SK-N-SH treated with all-trans-retinoic acid at 6 μM for 48 hours (cell line): ENCODE results near the gene ADO.

Experiments used
- ATAC-seq: fragments of 200-7000 bp; cut with Tn5 transposase; 3 replicates; pipeline ENCODE4 v1.9.1; 2020; ENCODE audit warnings: mild to moderate bottlenecking, moderate library complexity
- ARNTL ChIP-seq: fragments of 450-650 bp; formaldehyde crosslinking; IDR thresholded peaks from 2 replicates; pipeline ENCODE4 v1.5.0; 2020; ENCODE audit warnings: low read depth, mild to moderate bottlenecking, moderate library complexity, borderline replicate concordance
- BACH2 ChIP-seq: fragments of 250-450 bp; sonication (Bioruptor Pico); IDR thresholded peaks from 2 replicates; pipeline ENCODE4 v1.9.0; 2021; ENCODE audit warnings: mild to moderate bottlenecking, borderline replicate concordance
- ESRRG ChIP-seq: fragments of 250-450 bp; sonication (Bioruptor Pico); IDR thresholded peaks from 2 replicates; pipeline ENCODE4 v1.6.1; 2021; ENCODE audit warnings: mild to moderate bottlenecking
- GLIS3 ChIP-seq: fragments of 250-450 bp; sonication (Bioruptor Pico); IDR thresholded peaks from 2 replicates; pipeline ENCODE4 v1.5.0; 2020; ENCODE audit warnings: mild to moderate bottlenecking, moderate library complexity
- OSR1 ChIP-seq: fragments of 250-450 bp; sonication (Bioruptor Pico); IDR thresholded peaks from 2 replicates; pipeline ENCODE4 v1.8.0; 2022; ENCODE audit warnings: moderate library complexity, mild to moderate bottlenecking, inconsistent platforms
- POU6F1 ChIP-seq: fragments of 250-450 bp; sonication (Bioruptor Pico); IDR thresholded peaks from 2 replicates; pipeline ENCODE4 v1.8.0; 2021; ENCODE audit warnings: low read depth, mild to moderate bottlenecking, moderate library complexity, borderline replicate concordance
- PPARA ChIP-seq: fragments of 250-450 bp; sonication (Bioruptor Pico); IDR thresholded peaks from 2 replicates; pipeline ENCODE4 v1.5.0; 2020; ENCODE audit warnings: mild to moderate bottlenecking, borderline replicate concordance
- RARB ChIP-seq: fragments of 250-450 bp; sonication (Bioruptor Pico); IDR thresholded peaks from 2 replicates; pipeline ENCODE4 v1.8.0; 2021; ENCODE audit warnings: mild to moderate bottlenecking, moderate library complexity
- SNAI2 ChIP-seq: fragments of 250-450 bp; sonication (Bioruptor Pico); IDR thresholded peaks from 2 replicates; pipeline ENCODE4 v1.5.0; 2020; ENCODE audit warnings: mild to moderate bottlenecking, moderate library complexity
- TCF4 ChIP-seq: fragments of 250-450 bp; sonication (Bioruptor Pico); IDR thresholded peaks from 2 replicates; pipeline ENCODE4 v1.8.0; 2021; ENCODE audit warnings: mild to moderate bottlenecking, moderate library complexity, borderline replicate concordance
- TOX ChIP-seq: fragments of 250-450 bp; sonication (Bioruptor Pico); IDR thresholded peaks from 2 replicates; pipeline ENCODE4 v1.8.0; 2021; ENCODE audit warnings: mild to moderate bottlenecking, moderate library complexity, borderline replicate concordance
- TSHZ2 ChIP-seq: fragments of 250-450 bp; sonication (Bioruptor Pico); IDR thresholded peaks from 2 replicates; pipeline ENCODE4 v1.5.0; 2020; ENCODE audit warnings: mild to moderate bottlenecking, moderate library complexity
- ZFP3 ChIP-seq: fragments of 250-450 bp; sonication (Bioruptor Pico); IDR thresholded peaks from 2 replicates; pipeline ENCODE4 v1.5.0; 2020; ENCODE audit warnings: mild to moderate bottlenecking, moderate library complexity
- ZFP30 ChIP-seq: fragments of 450-650 bp; formaldehyde crosslinking; IDR thresholded peaks from 2 replicates; pipeline ENCODE4 v1.5.0; 2022; ENCODE audit warnings: mild to moderate bottlenecking, moderate library complexity
- ZNF565 ChIP-seq: fragments of 450-650 bp; formaldehyde crosslinking; conservative IDR thresholded peaks from 2 replicates; pipeline ENCODE4 v1.5.0; 2020; ENCODE audit warnings: low read depth, mild to moderate bottlenecking, moderate library complexity
- ZNF70 ChIP-seq: fragments of 450-650 bp; formaldehyde crosslinking; IDR thresholded peaks from 2 replicates; pipeline ENCODE4 v1.5.0; 2020; ENCODE audit warnings: mild to moderate bottlenecking, moderate library complexity
- ZNF8 ChIP-seq: fragments of 450-650 bp; formaldehyde crosslinking; IDR thresholded peaks from 2 replicates; pipeline ENCODE4 v1.5.0; 2020; ENCODE audit warnings: mild to moderate bottlenecking, moderate library complexity
- TF ChIP-seq, protein P1 (sequence below): fragments of 250-450 bp; sonication (Bioruptor Pico); IDR thresholded peaks from 2 replicates; pipeline ENCODE4 v1.5.1; 2021; ENCODE audit warnings: mild to moderate bottlenecking, moderate library complexity
- TF ChIP-seq, protein P2 (sequence below): fragments of 250-450 bp; sonication (Bioruptor Pico); IDR thresholded peaks from 2 replicates; pipeline ENCODE4 v1.5.1; 2020; ENCODE audit warnings: low read depth, mild to moderate bottlenecking, moderate library complexity

Gene ADO

GRCh38 chr10:62759599-62760175, 44.8 kb upstream of the ADO start:
- no peak for TF ChIP-seq OSR1 (CRISPR knock-in tag)
- no peak for TF ChIP-seq PPARA (CRISPR knock-in tag)
- TF ChIP-seq ZFP30 (CRISPR knock-in tag) = no peak
- no peak for TF ChIP-seq RARB (CRISPR knock-in tag)
- no peak for TF ChIP-seq BACH2 (CRISPR knock-in tag)
- no peak for TF ChIP-seq TOX (CRISPR knock-in tag)
- no peak for TF ChIP-seq ZNF565 (CRISPR knock-in tag)
- TF ChIP-seq ARNTL (CRISPR knock-in tag) = no peak
- no peak for TF ChIP-seq TCF4 (CRISPR knock-in tag)
- TF ChIP-seq, protein P1, sequence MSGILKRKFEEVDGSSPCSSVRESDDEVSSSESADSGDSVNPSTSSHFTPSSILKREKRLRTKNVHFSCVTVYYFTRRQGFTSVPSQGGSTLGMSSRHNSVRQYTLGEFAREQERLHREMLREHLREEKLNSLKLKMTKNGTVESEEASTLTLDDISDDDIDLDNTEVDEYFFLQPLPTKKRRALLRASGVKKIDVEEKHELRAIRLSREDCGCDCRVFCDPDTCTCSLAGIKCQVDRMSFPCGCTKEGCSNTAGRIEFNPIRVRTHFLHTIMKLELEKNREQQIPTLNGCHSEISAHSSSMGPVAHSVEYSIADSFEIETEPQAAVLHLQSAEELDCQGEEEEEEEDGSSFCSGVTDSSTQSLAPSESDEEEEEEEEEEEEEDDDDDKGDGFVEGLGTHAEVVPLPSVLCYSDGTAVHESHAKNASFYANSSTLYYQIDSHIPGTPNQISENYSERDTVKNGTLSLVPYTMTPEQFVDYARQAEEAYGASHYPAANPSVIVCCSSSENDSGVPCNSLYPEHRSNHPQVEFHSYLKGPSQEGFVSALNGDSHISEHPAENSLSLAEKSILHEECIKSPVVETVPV = no peak
- no peak for TF ChIP-seq SNAI2 (CRISPR knock-in tag)
- no peak for TF ChIP-seq ZNF70 (CRISPR knock-in tag)
- no peak for TF ChIP-seq ZFP3 (CRISPR knock-in tag)
- TF ChIP-seq, protein P2, sequence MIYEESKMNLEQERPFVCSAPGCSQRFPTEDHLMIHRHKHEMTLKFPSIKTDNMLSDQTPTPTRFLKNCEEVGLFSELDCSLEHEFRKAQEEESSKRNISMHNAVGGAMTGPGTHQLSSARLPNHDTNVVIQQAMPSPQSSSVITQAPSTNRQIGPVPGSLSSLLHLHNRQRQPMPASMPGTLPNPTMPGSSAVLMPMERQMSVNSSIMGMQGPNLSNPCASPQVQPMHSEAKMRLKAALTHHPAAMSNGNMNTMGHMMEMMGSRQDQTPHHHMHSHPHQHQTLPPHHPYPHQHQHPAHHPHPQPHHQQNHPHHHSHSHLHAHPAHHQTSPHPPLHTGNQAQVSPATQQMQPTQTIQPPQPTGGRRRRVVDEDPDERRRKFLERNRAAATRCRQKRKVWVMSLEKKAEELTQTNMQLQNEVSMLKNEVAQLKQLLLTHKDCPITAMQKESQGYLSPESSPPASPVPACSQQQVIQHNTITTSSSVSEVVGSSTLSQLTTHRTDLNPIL (CRISPR knock-in tag) = no peak
- TF ChIP-seq POU6F1 = no peak
- TF ChIP-seq TSHZ2 (CRISPR knock-in tag) = no peak
- TF ChIP-seq ZNF8 (CRISPR knock-in tag) = no peak
- ATAC-seq = no peak

DNA sequence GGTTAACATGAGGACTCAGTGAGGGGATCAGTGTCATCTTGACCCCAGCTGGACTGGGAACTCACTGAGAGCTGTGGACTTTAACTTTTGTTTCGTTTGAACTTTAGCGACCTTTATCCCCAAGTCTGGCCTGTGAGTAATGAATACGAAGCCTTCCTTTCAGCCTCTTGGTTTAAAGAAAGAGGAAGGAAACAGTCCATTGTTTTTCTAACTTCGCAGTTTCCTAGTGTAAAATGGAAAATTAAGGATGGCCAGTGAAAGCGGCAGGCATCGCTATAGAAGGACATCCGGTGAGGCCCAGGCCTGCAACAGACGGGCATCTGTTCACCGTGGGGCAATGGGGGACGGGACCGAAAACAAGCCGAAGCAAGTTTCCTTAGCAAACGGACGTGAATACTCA, 44.1 kb upstream of the ADO start:
- no peak for ATAC-seq
- TF ChIP-seq TOX (CRISPR knock-in tag) (no peak), OSR1 (CRISPR knock-in tag) (no peak), RARB (CRISPR knock-in tag) (no peak), TCF4 (CRISPR knock-in tag) (no peak), ZNF70 (CRISPR knock-in tag) (no peak), ZNF565 (CRISPR knock-in tag) (no peak), GLIS3 (CRISPR knock-in tag) (no peak), ESRRG (CRISPR knock-in tag) (no peak), SNAI2 (CRISPR knock-in tag) (no peak), ZFP30 (CRISPR knock-in tag) (no peak), POU6F1 (no peak), TSHZ2 (CRISPR knock-in tag) (no peak)
- TF ChIP-seq, protein P1 = no peak
- TF ChIP-seq, protein P2 (CRISPR knock-in tag) = no peak
- TF ChIP-seq, all 23 proteins: peak for 0
